ENCODE measurements around the gene MAN1A1.
"Not testable (repeated sequence)": the region's sequence is repeated elsewhere in the genome, so short reads cannot be mapped to it uniquely, and the experiment has no call there.

MAN1A1 gene

GRCh38 chr6:119174085-119174445, 175.5 kb downstream of the MAN1A1 start:
- TF ChIP-seq CTCF (conservative IDR thresholded peaks at IDR 0.05): no peak
- H3K27ac ChIP-seq: no peak overlapping the region

- TF ChIP-seq CTCF (conservative IDR thresholded peaks at IDR 0.05): no peak
- H3K27ac ChIP-seq: no peak overlapping the region
Measured at GRCh38 chr6:119173249-119174084, 176.1 kb downstream of the MAN1A1 start.

DNA sequence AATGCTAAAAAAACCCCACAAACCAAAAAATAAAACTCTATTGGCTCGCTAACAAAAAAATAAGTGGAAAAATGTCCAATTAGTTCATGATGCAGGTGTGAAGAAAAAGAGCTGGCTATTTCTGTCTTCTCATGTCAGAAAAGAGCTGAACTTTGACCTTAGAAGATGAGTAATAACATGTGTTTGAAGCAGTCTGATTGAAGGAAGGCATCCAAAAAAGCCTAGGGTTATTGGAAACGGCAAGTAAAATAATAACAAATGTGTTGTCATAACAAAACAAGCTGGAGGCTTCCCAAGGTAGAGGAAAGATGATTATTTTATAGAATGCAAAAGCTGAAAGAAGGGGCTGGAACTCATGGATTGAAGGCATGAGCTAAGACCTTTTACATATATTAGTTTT, 176.7 kb downstream of the MAN1A1 start:
- H3K27ac ChIP-seq: no peak overlapping the region
- TF ChIP-seq CTCF (conservative IDR thresholded peaks at IDR 0.05): no peak

DNA sequence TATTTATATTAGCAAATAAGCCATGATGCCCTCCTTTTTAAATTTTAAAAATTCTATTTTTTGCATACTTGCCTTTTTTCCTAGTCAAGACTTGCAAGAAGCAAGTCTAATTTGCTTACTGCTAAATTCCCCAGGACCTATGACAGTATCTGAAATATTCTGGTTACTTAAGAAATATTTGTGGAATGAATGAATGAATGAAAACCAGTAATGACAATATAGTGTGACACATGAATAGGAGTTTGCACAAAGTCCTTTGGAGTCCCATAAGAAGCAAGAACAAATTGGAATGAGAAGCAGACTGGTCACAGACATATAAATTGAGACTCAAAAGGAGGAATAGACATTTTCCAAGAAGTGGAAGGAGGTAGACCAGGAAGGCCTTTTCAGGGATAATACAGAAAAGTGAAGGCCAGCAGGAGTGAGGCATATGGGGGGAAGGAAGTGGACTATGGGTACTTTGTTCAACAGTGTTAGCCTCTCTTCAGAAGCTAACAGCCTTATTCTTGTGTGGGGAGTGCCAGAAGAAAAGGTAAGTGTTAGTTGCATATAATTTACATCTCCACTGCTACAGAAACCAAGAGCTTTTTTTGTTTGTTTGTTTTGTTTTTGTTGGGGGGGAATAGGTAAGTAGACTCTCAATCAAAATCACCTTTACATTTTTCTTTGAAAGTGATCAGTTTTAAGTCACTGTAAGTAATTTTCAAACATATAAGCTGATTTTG, 177.5 kb downstream of the MAN1A1 start:
- no peak overlapping the region for H3K27ac ChIP-seq
- TF ChIP-seq CTCF (conservative IDR thresholded peaks at IDR 0.05): no peak

DNA sequence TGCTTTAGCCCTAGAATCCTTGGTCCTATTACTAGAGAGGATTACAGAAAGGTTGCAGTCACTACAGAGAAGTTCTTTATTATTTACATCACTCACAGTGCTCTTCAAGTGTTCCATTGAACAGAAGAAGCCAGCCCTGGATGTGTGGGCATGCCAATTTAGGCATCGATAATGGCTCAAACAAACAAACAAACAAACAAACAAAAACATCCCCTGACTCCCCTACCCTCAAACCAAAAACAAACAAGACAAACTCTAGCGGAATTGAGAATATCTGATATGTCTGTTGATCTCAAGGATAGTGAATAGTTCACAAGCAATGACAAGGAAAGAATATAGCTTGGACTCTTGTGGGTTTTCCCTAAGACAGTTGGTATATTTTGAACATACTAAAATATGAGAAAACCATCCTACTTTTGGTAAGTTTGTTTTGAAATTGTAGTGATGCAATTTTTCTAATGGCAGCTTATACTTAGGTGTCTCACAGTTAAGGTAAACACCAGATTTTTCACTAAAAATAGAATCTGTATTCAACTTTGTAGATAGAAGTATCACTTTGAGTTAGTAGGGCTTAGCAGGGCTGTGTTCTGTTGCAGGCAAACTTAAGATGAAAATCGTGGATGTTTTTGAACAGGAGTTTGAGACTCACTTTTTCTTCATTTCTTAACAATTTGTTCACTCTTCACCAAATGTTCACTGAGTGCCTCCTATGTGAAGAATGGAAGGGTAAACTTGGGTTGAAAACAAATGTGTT, 178.3 kb downstream of the MAN1A1 start:
- no peak for TF ChIP-seq CTCF (conservative IDR thresholded peaks at IDR 0.05)
- H3K27ac ChIP-seq: no peak overlapping the region

DNA sequence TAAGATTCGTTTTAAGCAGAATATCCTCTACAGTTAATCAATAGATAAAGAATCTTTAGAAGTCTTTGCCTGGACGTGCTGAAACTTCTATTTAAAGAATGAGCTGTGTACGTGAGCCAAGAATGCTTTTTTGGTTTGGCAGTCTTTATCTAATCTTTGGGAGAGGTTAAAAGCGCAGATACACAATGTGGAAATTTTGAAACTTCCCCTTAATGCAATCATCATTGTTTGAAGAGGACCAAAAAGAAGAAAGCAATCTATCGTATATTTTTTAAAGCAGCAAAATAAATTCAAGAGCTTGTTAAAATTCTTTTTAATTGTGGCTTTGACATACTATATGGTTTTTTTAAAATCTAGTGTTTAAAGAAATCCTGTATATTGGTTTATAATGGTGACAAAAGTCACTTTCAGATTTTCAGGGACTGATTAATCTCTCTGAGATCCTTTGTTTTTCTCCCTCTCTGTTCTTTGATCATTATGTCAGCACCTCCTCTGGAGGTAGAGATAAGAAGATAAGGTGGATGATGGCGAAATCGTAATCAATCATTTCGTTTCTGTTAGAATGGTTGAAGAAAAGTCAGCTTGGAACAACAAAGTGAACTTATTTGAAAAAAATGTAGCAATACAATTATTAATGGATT, 179.0 kb downstream of the MAN1A1 start:
- H3K27ac ChIP-seq: no peak overlapping the region
- TF ChIP-seq CTCF (conservative IDR thresholded peaks at IDR 0.05): no peak

- H3K27ac ChIP-seq: no peak overlapping the region
- TF ChIP-seq CTCF (conservative IDR thresholded peaks at IDR 0.05): no peak
Measured at GRCh38 chr6:119170103-119170446, 179.5 kb downstream of the MAN1A1 start.

DNA sequence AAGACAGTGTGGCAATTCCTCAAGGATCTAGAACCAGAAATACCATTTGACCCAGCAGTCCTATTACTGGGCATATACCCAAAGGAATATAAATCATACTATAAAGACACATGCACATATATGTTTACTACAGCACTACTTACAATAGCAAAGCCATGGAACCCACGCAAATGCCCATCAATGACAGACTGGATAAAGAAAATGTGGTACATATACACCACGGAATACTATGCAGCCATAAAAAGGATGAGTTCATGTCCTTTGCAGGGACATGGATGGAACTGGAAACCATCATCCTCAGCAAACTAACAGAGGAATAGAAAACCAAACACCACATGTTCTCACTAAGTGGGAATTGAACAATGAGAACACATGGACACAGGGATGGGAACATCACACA, 180.2 kb downstream of the MAN1A1 start:
- not testable (repeated sequence) for H3K27ac ChIP-seq
